ENCODE measurements around the gene ALG2. TPM values are rescaled to one million over a fixed set of nuclear protein-coding genes. Genes with fewer than 3 reads are reported as not detected.

Gene ALG2
- total RNA-seq, 1 donor from 2014 or later = 25.0 TPM

GRCh38 chr9:99222416-99223270, 901 bp upstream of the ALG2 start:
- no peaks in the 10 kb centered on the region for H3K27me3 Mint-ChIP-seq (ENCODE audit: insufficient read depth, low read depth)
- H3K9me3 ChIP-seq (ENCODE audit: low read depth) = no peaks in the 10 kb centered on the region
- H2AFZ ChIP-seq (replicated peaks) = peak overlapping the region; percentile 93
- H3K4me1 Mint-ChIP-seq = peaks cover 27% of the 10 kb centered on the region
- no peaks in the 10 kb centered on the region for H3F3A ChIP-seq (ENCODE audit: low read depth)
- no peak for DNase-seq (ENCODE audit: low spot score)
- TF ChIP-seq EZH2 (IDR thresholded peaks at IDR 0.05) (no peak), CTCF (IDR thresholded peaks at IDR 0.05) (no peak), EZH2phosphoT487 (IDR thresholded peaks at IDR 0.05) (no peak)
- peak overlapping the region; percentile 99 for H3K27ac ChIP-seq
- H3K27ac Mint-ChIP-seq = peak overlapping the region; percentile 100
- H3K36me3 Mint-ChIP-seq = peaks cover 16% of the 10 kb centered on the region
- peak overlapping the region; percentile 96 for H3K4me3 ChIP-seq
- peaks cover 45% of the 10 kb centered on the region for H4K20me1 ChIP-seq (ENCODE audit: low read depth)
- peak overlapping the region; percentile 93 for H3K4me2 ChIP-seq
- H3K27me3 ChIP-seq = no peaks in the 10 kb centered on the region
- peaks cover 77% of the 10 kb centered on the region for H3K79me2 ChIP-seq (ENCODE audit: low read depth)
- H3K36me3 ChIP-seq = no peaks in the 10 kb centered on the region
- H3K9ac ChIP-seq = peak overlapping the region; percentile 98
- H3K4me3 Mint-ChIP-seq = peak overlapping the region; percentile 99
- no peaks in the 10 kb centered on the region for H3K9me3 Mint-ChIP-seq
- H3K4me1 ChIP-seq = peaks cover 17% of the 10 kb centered on the region

- peaks cover 25% of the 10 kb centered on the region for H3K36me3 Mint-ChIP-seq
- peak overlapping the region; percentile 55 for H3K27ac Mint-ChIP-seq
- no peaks in the 10 kb centered on the region for H3K9me3 Mint-ChIP-seq
- no peak for TF ChIP-seq EZH2 (IDR thresholded peaks at IDR 0.05)
- TF ChIP-seq CTCF (IDR thresholded peaks at IDR 0.05) = no peak
- no peak for TF ChIP-seq EZH2phosphoT487 (IDR thresholded peaks at IDR 0.05)
- H3K4me3 ChIP-seq = peak overlapping the region; percentile 96
- no peaks in the 10 kb centered on the region for H3K27me3 ChIP-seq
- H3K27ac ChIP-seq = peak overlapping the region; percentile 99
- H3K27me3 Mint-ChIP-seq (ENCODE audit: insufficient read depth, low read depth) = no peaks in the 10 kb centered on the region
- H3K4me3 Mint-ChIP-seq = peak overlapping the region; percentile 94
- peaks cover 27% of the 10 kb centered on the region for H3K4me1 Mint-ChIP-seq
- no peaks in the 10 kb centered on the region for H3K36me3 ChIP-seq
- peak overlapping the region; percentile 93 for H3K4me2 ChIP-seq
- H2AFZ ChIP-seq (replicated peaks) = peak overlapping the region; percentile 93
- no peaks in the 10 kb centered on the region for H3F3A ChIP-seq (ENCODE audit: low read depth)
- H3K4me1 ChIP-seq = peaks cover 17% of the 10 kb centered on the region
- no peaks in the 10 kb centered on the region for H3K9me3 ChIP-seq (ENCODE audit: low read depth)
- H3K9ac ChIP-seq = peak overlapping the region; percentile 98
- peaks cover 45% of the 10 kb centered on the region for H4K20me1 ChIP-seq (ENCODE audit: low read depth)
- no peak for DNase-seq (ENCODE audit: low spot score)
- H3K79me2 ChIP-seq (ENCODE audit: low read depth) = peaks cover 89% of the 10 kb centered on the region
Observed at GRCh38 chr9:99221266-99221620, 499 bp downstream of the ALG2 start.

GRCh38 chr9:99220011-99220410, 1.7 kb downstream of the ALG2 start:
- DNase-seq (ENCODE audit: low spot score) = no peak
- Mint-ChIP-seq H3K9me3 (no peaks in the 10 kb centered on the region), H3K4me1 (peaks cover 27% of the 10 kb centered on the region), H3K27me3 (ENCODE audit: insufficient read depth, low read depth) (no peaks in the 10 kb centered on the region), H3K36me3 (peaks cover 28% of the 10 kb centered on the region), H3K27ac (no peak overlapping the region), H3K4me3 (peak overlapping the region; percentile 71)
- TF ChIP-seq EZH2phosphoT487 (IDR thresholded peaks at IDR 0.05) (no peak), CTCF (IDR thresholded peaks at IDR 0.05) (no peak)
- Histone ChIP-seq H3K36me3 (no peaks in the 10 kb centered on the region), H3K4me2 (peak overlapping the region; percentile 93), H3K4me3 (peak overlapping the region; percentile 96), H3K27me3 (no peaks in the 10 kb centered on the region), H3K9me3 (ENCODE audit: low read depth) (no peaks in the 10 kb centered on the region), H3K79me2 (ENCODE audit: low read depth) (peaks cover 83% of the 10 kb centered on the region), H2AFZ (replicated peaks) (no peak overlapping the region), H3F3A (ENCODE audit: low read depth) (no peaks in the 10 kb centered on the region), H3K9ac (no peak overlapping the region), H3K4me1 (peaks cover 17% of the 10 kb centered on the region), H4K20me1 (ENCODE audit: low read depth) (peaks cover 53% of the 10 kb centered on the region), H3K27ac (no peak overlapping the region)
